GM19240 (cell line): Measurements from ENCODE around the gene DHX15.
"Not testable (repeated sequence)": the region's sequence is repeated elsewhere in the genome, so short reads cannot be mapped to it uniquely, and the experiment has no call there.

ENCODE experiments used
- DNase-seq: peaks from one replicate; pipeline ENCODE4 v3.0.0; 2011; ENCODE audit warnings: low spot score; ENCODE audit not compliant: insufficient read length

DHX15 gene

GRCh38 chr4:24550441-24551175, 33.7 kb downstream of the DHX15 start:
- no peak for DNase-seq

DNA sequence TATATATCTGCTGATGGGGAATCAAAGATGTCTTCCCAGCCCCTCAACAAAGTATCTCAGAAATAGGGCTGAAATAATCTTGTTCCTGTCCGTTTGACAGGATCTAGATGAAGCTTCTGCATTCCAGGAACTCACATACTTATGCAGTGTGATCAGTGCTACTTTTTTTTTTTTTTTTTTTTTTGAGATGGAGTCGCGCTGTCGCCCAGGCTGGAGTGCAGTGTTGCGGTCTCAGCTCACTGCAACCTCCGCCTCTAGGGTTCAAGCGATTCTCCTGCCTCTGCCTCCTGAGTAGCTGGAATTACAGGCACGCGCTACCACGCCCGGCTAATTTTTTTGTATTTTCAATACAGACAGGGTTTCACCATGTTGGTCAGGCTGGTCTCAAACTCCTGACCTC, 36.4 kb downstream of the DHX15 start:
- no peak for DNase-seq

DNA sequence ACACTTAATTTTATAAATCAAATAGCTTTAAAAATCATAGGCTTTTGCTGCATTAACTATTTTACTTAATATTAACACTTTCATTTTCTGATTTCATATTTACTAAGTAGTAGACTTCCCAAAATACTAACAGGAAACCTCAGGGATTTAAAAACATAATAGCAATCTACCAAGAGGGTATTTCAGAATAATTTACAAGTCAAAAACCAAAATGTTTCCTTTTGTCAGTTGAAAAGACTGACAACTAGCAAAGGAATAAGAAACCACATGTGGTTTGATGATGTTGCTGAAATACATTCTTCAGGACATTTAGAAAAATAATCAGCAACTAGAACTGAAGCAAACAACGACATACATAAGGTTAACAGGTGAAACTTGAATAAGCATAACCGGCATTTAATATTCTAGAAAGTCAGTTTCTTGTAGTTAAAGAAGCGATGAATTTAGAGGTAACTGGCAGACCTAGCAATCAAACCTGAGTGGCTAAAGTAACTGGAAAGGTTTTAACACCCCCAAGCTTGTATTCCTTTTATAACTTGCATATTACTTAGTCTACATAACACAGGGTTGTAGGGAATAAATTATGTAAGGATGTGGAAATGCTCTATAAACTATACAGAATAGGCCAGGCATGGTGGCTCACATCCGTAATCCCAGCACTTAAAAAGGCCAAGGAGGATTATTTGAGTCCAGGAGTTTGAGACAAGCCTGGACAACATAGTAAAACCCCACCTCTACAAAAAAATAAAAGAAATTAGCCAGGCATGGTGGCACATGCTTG, 40.0 kb downstream of the DHX15 start:
- no peak for DNase-seq

- DNase-seq, result no peak
These were observed 47.3 kb downstream of the DHX15 start for GRCh38 chr4:24537025-24537424.

DNA sequence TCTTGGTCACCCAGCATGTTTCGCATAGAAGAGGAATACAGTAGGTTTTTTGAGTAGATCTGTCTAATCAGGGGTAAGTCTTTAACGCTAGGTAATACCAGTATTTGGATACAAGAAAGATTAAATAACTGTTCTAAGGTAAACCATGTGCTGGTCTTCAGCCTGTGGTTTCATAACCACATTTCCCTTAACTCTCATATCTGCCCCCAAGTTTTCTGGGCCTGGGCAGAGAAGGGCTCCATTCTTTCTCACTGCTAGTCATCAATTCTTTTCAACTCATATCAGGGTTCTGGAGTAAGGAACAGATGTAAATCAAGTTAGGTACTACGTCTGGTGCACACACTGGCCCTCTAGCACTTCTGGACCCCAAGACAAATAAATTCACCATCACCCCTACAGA, 49.0 kb downstream of the DHX15 start:
- no peak for DNase-seq

DNA sequence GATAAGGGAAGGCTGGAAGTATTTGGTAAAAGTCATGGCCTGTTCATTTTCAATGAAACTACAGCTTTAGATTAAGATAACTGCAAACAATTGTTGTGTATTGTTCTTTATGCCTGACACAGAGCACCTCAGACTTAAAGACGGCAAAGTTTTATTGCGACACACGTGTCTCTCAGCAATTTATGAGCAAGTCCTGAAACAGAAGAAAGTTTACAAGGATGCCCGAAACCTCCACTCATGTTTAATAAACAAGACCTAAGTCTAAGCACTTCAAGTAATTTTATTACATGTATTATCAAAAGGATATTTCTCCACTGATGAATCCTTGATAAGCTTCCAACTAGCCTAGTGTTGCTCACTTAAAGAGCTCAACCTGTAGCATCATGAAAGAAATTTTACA, 51.0 kb downstream of the DHX15 start:
- no peak for DNase-seq

DNA sequence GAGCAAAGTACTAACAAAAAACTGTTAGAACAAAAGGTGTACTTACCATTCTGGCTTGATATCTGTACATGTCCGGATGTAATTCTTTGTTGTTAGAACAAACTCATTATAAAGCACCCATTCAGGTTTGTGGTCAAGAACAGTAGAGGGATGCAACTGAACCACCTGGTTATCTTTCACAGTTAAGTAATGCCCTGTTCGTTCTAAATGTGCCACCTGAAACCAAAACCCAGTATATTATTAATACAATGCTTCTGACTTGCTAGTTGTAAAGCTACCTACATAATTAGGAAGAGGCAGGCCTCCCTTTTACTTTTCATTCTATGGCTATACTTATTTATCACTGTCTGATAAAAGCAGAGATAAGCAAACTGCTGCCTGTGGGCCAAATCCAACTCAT, 54.8 kb downstream of the DHX15 start:
- DNase-seq, result no peak

DNA sequence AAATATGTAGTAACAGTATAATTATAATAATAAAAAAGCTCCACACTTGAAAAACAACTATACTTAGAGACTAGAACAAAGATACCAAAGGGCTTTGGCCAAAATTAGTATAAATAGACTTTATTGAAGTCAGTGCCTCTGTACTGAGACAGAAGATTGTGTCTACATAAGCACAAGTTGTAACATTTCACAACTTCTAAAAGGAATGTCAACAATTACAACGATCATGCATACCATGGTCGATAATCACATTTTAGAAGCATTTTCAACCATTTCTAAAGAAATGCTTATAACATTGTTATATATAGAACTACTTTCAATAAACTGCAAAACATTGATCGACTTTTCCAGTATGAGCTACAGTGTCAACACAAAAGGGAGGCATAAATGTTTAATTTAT, 57.0 kb downstream of the DHX15 start:
- no peak for DNase-seq

- DNase-seq, result no peak
These were observed 62.8 kb downstream of the DHX15 start for GRCh38 chr4:24521544-24521943.

DNA sequence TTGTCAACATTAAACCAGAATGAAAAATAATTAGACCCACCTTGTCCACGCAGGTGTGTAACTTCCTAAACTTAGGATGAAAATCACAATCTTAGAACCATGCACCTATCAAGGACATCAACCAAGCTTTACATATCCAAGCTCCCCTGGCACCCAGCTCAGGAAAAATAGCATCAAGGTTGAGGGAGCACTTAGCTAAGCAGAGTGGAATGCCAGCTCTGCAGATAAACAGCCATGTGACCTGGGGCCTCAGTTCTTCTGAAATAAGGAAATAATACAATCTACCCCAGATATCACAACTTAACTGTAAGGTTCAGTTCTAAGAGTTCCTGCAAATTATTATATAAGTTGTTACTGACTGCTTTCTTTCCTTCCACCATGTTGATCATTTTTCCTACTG, 64.7 kb downstream of the DHX15 start:
- DNase-seq, result no peak

DNA sequence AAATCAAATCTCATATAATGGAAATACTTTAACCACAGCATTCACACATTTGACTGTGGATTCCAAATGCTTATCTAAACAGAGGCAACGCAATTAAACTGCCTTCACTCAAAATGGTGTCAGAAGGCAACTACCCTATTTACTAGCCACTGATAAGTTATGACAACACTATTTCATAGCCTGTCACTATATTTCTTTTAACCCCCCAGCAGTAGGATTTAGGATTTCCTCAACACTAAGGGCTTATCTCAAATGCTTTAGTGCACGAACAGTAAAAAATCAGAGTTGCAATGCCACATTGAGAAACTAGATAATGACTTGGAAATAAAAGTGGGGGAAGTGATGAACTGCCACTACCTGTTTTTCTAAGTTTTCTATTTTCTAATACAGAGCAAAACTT, 66.7 kb downstream of the DHX15 start:
- no peak for DNase-seq

- DNase-seq, result no peak
These were observed 67.4 kb downstream of the DHX15 start for GRCh38 chr4:24516926-24517325.

- no peak for DNase-seq
These were observed 68.7 kb downstream of the DHX15 start for GRCh38 chr4:24515698-24516097.

DNA sequence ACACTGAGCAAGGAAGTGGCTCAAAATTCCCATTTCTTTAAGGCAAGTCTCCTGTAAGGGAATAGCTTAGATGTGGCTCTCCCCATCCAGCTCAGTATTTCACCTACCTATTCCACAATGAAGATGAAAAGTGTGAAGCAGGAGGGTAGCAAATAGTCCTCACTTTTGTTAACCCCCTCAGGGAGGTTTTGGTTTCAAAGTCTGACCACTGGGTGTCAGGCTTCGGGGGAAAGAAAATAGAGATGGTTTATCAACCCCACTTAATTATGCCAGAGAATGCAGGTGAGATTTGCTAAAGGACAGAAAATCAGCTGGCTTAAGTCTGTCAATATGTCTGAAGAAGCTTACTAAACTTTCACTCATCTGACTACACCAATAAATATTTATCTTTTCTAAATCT, 69.5 kb downstream of the DHX15 start:
- DNase-seq, result no peak

DNA sequence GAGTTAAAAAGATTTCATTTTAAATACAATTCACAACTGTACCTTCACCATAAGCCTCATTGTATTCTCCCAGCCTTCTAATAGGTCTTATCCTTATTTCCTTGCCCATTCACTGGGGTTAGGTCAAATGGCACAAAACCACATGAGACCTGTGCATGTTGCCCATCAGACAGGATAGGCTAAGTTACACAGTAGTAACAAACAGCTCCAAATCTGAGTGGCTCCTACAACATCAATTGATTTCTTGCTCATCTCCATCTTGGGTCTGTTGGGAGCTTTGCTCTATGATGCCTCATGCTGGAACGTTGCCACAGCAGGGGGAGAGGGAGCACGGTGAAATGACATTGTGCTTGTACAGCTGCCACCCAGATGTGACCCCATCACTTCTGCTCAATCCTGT, 70.6 kb downstream of the DHX15 start:
- no peak for DNase-seq

GRCh38 chr4:24511371-24512063, 72.8 kb downstream of the DHX15 start:
- no peak for DNase-seq

DNA sequence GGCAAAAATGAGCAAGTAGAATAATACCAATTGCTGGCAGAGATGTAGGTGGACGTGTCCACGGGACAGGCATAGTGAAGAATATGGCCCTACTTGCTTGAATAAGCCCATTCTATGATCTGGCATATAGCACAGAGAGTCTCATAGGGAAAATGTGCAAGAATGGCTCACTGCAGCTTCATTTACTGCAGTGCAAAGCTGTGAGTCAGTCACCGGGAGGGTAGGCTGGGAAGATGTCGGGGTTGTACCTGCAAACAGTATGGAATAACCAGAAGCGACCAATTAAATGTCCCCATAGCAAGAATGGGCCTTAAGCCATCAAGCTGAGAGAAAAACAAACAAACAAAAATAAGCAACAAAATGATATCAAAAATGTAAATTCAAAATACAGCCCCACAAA, 74.3 kb downstream of the DHX15 start:
- DNase-seq, result no peak

DNA sequence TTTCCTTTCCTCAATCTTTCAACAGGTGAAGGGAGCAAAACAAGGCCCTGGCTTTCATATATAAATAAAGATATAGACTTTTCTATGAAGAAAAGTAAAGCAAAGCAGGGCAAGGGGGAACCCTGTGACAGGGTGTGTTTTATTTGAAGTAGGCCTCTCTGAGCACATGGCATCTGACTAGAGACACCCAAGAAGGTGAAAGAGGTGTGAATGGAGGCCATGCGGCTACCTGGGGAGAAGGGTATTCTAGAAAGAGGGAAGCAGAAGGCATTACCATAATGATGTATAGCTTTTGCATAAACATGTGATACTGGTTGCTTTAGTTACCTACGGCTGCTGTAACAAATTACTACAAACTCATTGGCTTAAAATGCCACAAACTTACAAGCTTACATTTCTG, 75.8 kb downstream of the DHX15 start:
- DNase-seq, result no peak

- DNase-seq, result no peak
These were observed 76.9 kb downstream of the DHX15 start for GRCh38 chr4:24507439-24507838.

DNA sequence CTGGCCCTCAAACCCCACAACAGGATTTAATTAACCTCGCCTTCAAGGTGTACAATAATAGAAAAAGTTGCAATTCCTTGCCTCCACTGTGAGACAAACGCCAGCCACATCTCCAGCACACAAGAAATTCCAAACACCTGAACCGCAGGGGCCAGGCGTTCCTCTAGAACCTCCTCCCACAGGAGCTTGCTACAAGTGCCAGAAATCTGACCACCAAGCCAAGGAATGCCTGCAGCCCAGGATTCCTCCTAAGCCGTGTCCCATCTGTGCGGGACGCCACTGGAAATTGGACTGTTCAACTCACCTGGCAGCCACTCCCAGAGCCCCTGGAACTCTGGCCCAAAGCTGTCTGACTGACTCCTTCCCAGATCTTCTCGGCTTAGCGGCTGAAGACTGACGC, 81.3 kb downstream of the DHX15 start:
- not testable (repeated sequence) for DNase-seq

- DNase-seq, result no peak
These were observed 87.1 kb downstream of the DHX15 start for GRCh38 chr4:24497221-24497620.

GRCh38 chr4:24496597-24496996, 87.8 kb downstream of the DHX15 start:
- no peak for DNase-seq
